GM21619 (cell line): Measurements from ENCODE around the gene CABYR.

Source experiments
- ATAC-seq: cut with Tn5 transposase; IDR thresholded peaks from one replicate; pipeline ENCODE4 v1.9.1; 2021; ENCODE audit not compliant: unreplicated experiment

CABYR gene, protein sequence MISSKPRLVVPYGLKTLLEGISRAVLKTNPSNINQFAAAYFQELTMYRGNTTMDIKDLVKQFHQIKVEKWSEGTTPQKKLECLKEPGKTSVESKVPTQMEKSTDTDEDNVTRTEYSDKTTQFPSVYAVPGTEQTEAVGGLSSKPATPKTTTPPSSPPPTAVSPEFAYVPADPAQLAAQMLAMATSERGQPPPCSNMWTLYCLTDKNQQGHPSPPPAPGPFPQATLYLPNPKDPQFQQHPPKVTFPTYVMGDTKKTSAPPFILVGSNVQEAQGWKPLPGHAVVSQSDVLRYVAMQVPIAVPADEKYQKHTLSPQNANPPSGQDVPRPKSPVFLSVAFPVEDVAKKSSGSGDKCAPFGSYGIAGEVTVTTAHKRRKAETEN

DNA sequence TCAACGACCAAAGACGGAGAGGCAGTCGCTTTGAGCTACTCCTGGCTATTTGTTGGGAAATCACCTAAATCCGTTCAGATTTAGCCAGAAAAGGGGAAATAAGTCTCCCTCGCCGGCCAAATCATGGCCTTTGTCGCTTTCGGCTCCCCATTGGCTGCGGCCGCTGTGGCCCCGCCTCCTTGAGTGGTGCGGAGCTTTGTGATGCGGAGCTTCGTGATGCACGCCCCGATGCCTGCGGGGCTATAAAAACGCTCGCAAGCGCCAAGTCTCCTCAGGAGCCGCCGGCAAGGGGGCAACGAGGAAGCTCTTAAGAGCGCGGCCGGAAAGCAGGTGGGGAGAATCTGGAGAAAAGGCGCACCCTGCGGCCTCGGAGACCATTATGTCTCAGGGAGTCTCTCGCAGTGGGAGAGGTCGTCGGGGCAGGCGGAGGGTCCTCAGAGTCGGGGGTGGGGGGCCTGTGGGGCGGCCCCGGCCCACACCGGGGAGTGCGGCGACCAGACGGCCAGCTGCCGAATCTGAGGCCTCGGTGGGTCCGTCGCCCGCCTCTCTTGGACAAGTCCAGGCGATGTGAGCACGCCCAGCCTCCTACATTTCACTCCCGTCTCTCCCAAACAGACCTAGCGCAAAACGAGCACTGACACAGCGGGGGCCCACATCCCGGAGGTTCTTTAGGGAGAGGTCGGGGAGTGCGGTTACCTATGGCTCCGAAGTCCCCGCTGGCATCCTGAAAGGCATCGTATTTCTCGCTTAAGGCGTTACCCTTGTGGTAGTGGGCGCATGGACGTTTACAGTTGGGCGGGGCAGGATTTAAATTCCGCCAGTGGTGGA lies at the start of gene CABYR:
CABYR (plus strand) TSS at position 274 of the 828 bp plus-strand sequence. CDS start 4,053 bp downstream, outside the sequence.
- peak; percentile 90 for ATAC-seq

DNA sequence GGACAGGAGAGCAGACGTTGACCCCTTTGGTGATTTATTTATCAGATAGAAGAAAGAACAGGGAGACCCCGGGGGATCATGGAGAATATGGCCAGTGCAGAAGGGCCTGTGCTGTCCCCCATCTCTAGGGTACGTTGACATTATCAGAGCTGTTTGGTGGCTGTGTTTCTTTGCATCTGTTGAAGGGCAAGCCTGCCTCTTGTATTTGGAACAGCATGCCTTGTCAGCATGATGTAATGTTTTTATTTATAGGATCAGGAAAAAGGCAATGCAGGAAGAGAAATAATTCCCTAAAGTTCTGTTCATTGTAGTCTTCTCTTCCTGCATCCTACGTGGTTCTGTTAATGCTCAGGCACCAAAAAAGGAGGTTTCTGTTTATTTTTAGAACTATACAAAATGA lies 49.8 kb upstream of the CABYR start:
- ATAC-seq = no peak

DNA sequence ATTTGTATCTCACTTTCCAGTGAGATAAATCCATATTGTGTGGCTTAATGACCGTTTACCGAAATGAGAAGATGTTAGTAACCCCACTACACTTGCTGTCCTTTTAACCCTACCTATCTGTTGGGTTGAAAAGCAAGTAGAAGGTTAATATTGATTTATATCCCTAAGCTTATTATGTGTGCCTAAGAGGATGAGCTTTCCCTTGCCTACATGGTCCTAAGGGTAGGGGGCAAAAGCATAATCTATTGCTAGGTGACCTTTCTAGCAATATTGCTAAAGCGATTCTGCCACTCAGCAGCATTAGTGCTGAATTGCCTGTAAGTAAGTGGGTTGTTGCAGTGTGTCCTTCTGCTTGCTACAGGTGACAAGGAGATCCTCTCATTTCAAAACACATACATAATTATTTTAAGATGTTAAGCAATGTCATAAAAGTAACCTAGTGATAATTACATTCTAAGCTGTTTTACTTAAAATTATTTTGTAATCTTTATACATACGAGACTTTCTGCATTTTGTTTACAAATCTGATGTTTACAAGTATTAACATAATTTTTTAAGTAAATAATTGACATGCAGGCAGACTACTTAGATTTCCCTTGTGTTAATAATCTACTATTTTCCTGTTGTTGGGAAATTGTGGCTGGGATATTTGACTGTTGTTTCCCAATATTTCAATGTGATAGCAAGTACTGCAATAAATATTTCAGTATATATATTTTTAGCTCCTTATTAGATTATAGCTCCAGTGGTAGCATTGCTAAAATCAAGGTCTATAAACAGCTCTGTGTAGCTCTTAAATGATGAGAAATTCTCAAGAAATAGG lies 49.1 kb upstream of the CABYR start:
- ATAC-seq = no peak

DNA sequence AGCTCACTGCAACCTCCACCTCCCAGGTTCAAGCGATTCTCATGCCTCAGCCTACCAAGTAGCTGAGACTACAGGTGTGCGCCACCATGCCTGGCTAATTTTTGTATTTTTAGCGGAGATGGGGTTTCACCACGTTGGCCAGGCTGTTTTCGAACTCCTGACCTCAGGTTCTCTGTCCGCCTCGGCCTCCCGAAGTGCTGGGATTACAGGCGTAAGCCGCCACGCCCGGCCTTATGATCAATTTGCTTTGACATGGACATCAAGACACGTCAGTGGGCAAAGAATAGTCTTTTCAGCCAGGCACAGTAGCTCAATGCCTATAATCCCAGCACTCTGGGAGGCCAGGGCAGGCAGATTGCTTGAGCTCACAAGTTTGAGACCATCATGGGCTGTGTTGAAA lies 48.0 kb upstream of the CABYR start:
- ATAC-seq = no peak

DNA sequence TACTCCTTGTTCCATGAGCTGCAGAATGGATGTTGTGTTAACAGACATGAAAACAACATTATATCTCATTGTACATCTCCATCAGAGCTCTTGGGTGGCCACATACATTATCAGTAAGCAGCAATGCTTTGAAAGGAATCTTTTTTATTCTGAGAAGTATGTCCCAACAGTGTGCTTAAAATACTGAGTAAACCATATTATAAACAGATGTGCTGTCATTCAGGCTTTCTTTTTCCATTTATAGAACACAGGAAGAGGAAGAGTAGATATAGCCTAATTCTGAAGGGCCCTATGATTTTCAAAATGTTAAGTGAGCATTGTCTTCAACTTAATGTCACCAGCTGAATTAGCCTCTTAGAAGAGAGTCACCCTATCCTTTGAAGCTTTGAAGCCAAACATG lies 44.3 kb upstream of the CABYR start:
- ATAC-seq = no peak

DNA sequence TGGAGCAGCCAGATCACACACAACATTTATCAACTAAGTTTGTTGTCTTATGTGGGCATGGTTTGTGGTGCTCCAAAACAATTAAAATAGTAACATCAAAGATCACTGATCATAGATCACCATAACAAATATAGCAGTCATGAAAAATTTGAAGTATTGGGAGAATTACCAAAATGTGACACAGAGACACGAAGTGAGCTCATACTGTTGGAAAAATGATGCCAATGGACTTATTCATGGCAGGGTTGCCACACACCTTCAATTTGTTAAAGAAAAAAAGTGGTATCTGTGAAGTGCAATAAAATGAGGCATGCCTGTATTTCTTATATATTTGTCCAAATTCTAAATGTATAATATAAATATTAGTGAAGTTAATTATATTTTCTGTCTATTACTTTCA lies 42.9 kb upstream of the CABYR start:
- no peak for ATAC-seq

DNA sequence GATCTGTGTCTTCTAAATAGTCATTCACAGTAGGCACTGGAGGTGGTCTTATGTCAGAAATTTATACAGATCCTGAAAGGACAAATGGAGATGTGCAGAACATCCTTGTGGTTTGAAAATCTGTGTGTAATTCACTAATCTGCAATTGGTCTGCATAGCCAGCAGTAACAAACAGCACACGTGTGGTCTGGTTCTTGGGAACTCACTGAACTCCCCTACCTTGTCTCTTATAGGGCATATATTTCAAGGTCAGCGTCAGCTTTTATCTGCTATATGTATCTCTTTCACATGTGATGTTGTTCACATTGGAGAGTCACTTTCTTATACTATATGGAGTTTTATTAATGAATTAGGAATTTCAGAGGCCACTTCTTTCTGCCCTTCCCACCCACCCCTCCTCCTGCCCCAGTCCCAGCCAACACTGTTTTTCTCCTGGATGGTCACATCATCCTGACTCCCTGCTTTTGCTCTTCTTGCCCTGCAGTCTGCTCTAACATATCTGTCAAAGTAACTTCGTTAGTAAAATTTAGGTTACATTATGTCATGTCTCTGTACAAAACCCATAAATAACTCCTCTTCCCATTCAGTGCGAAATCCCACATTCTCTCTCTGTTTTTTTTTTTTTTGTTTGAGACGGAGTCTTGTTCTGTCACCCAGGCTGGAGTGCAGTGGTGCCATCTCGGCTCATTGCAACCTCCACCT lies 35.4 kb upstream of the CABYR start:
- ATAC-seq = no peak

DNA sequence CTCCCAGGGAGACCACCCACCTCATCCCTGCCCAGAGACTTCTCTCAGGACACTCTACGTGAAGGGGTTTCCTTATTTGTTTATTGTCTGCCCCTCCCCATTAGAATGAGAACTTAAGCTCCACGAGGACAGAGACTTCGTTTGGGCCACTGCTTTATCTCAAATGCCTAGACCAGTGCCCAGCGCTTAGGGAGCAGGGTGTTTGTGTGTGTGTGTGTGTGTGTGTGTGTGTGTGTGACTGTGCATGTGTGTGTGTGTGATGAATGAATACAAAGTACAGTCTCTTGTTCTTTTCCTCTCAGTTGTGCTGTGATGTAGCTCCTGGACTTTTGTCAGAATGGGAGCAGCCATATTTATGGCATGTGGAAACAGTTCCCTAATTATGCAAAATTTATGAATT lies 34.4 kb upstream of the CABYR start:
- ATAC-seq = no peak

DNA sequence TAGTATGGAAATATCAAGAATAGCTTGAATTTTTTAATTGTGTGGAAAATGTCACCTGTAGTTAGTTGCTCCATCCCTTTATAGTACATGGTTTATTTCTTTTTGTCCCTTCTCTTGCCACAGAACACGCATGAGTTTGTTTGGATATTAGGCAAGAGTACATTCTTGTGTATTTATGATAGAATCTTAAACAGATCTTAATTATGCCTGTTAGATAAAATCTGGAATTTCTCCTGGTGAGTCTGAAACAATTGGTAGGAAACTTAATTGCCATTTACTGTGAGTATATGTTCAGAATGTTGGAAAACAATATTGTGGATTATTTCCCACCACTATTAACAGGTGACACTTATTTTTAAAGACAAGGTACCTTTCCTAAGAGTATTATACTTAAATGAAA lies 30.2 kb upstream of the CABYR start:
- ATAC-seq = no peak

DNA sequence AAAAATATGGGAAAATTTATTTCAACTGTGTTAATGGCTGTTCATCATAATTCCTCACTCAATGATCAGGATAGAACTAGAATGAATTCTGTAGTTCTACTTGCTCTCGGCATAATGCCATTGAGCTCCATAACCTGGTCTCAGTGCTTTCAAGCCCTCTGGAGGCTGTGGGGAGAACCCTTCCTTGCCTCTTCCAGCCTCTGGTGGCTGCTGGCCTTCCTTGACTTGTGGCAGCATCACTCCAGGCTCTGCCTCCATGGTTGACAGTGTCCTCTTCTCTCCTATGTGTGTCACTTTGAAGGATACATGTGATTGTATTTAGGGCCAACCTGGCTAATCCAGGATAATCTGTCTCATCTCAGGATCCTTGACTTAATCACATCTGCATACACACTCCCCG lies 26.9 kb upstream of the CABYR start:
- ATAC-seq = no peak

DNA sequence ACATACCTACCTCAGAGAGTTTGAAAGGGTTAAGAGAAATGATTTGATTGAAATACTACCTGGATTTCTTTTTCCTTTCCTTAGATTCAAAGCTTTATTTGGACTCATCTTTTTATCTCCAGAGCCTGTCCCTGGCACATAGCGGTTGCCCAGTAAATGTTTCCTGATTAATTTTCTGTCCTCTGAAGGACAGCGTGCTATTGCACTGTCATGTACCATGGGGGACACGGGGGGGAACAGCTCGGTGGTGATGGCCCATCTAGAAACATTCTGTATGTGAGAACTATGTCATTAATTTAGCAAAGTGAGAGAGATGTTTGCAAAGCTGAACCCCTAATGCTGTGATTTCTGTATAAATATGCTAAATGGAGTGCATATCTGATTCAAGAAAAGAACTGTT lies 26.4 kb upstream of the CABYR start:
- no peak for ATAC-seq

DNA sequence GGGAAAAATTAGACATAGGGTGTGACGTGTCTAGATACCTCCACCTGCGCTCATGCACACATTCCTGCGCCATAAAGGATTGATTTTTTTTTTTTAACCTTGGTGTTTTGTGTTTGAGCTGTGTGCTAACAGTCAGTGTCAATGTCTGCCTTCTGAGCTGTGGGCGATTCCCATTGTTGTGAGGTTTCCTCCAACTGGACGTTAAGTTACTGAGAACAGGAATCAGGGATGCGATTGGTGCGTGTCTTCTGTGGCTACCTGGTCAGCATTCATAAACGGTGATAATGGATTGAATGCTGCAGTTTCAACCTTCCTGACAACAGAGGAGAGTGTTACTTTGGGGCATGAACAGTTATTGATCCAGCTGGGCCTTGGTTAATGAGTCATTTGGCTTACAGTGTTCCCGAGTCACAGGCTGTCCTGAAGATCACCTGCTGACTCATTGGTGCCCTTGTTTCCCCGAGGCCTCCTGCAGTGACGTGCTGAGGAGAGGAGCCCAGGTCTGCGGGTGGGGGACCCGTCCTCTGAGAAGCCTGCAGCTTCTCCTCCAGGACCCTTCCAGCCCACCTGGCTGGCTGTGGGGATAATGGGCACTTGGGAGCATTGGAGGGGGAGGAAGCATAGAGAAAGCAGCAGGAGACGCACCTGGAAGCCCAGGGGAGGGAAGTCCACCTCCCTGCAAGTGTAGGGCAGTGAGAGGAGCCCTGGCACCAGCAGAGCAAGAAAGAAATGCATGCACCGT lies 25.8 kb upstream of the CABYR start:
- no peak for ATAC-seq

DNA sequence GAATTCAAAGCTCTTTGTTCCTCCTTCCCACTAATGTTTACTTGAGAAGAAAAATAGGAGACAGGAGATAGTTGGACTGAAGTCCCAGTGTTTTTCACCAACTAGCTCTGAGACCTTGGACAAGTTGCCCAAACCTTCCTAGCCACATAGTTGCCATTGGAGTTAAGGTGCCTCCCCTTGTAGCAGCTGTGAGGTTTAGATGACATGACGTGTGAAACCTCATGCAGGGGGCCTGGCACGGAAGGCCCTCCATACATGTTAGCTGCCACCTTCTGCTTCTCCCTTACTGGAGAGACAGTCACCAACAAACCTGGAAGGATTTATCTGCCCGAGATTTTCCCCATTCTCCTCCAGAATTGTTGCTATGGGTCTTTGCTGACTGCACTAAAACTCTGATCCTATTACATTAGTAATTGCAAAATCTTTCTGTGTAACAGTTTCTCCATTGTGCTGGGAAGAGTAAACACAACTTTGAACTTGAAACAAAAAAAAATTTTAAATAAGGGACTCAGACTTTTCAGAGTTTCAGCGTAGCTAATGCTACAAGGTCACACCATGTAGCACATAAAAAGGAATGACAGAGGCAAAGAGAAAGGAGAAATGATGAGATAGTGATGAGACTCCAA lies 23.8 kb upstream of the CABYR start:
- ATAC-seq = no peak

DNA sequence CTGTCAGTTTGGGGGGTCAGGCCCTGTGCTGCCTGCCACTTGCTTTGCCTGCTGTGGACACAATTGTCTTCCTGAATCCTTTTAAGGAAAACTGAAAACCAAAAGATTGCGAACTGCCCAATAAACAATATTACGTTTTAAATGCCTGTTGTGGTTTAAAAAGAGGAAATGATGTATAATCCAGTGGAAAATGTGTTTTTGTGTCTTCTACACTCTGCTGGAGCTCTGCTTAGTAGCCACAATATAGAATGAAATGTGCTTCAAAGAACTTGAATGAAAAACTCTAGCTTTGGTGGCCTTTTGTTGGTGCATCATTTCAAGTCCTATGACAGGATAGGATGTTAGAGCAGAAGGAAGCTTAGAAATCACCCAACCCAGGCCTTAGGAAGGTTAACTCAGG lies 23.2 kb upstream of the CABYR start:
- no peak for ATAC-seq

DNA sequence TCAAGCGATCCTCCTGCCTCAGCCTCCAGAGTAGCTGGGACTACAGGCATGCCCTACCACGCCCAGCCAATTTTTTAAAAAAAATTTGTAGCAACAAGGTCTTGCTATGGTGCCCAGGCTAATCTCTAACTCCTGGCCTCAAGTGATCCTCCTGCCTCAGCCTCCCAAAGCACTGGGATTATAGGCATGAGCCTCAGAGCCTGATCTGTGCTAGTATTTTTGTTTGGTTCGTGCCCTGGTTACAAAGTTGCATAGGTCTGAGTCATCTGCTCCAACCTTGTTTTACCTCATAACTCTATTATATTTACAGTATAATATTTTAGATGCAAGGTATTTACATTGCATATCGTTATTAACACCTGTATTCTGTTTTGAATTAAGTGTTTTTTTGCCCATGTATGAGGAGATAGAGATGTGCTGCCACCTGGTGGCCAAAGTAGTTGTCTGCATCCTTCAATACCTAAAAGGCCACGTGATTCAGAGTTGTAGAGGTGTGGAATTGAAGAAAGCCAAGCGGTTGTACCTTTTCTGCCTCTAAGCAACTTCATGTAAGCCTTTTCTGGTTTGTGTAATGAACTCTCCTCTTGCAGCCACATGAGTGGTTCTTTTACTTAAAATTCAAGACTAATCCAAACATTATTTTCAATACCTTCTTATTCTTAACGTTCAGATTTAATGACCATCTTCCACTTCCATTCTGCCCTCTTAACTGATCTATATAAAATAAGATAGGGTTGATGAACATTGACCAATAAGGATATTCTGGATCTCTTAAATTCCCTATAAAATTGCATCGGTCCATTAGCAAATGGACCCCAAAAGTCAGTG lies 19.9 kb upstream of the CABYR start:
- ATAC-seq = peak; percentile 71

DNA sequence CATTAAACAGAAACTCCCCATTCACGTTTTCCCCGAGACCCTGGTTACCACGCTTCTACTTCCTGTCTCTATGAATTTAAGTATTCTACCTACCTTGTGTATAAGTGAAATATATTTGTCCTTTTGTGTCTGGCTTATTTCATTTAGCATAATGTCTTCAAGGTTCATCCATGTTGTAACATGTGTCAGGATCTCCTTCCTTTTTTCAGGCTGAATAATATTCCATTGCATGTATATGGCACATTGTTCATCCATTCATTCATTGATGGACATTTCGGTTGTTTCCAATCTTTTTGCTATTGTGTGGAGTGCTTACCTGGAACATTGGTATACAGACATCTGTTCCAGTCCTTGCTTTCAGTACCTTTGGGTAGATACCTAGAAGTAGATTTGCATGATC lies 18.2 kb upstream of the CABYR start:
- no peak for ATAC-seq

DNA sequence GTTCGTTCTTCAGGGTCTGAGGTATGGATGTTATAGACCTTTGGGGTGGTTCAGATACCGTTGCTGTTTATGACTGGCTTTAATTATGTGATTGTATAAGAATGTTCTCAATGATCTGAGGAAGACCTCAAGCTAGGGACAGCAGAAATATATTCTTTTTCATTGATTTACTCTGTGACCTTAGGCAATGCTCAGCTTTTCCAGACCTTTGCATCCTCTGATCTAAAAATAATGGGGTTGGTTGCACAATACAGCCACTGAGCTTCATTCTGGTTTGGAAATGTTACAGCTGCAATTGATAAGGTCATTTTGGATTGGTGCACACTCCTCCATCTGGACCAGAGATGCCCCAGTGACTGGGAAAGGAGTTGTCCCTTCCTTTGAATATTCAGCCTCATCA lies 17.2 kb upstream of the CABYR start:
- ATAC-seq = no peak

DNA sequence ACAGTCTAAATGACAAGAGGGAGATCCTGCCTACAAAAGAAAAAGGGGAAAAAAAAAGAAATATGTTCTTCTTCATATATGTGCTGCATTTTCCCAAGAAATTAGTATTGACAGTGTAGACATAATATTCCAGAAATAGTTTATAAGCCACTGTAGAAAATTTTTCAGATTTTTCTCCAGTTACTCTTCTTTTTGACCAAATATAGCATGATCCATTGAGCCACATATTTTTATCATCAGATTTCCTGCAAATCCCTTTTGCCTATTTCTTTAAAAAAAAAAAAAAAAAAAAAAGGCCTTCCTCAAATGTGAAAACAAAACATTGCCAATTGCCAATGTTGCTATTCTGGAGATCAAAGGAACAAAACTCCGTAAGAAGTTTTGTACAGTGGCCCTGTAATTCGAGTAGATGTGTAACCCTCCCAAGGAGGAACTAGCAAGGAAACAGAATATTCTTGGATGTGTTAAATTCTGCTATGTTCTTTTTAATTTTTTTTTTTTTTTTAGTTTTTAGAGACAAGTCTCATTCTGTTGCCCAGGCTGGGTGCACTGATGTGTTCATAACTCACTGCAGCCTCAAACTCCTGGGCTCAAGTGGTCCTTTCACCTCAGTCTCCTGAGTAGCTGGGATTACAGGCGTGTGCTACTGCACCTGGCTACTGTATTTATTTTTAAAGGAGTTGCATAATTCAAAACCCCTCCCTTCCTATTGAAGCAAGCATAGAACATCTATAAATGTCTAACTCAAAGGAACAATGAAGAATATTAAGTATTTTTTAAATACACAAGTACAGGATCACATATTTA lies 12.5 kb upstream of the CABYR start:
- no peak for ATAC-seq
